ENCODE measurements around the gene TCAP.

Gene TCAP

DNA sequence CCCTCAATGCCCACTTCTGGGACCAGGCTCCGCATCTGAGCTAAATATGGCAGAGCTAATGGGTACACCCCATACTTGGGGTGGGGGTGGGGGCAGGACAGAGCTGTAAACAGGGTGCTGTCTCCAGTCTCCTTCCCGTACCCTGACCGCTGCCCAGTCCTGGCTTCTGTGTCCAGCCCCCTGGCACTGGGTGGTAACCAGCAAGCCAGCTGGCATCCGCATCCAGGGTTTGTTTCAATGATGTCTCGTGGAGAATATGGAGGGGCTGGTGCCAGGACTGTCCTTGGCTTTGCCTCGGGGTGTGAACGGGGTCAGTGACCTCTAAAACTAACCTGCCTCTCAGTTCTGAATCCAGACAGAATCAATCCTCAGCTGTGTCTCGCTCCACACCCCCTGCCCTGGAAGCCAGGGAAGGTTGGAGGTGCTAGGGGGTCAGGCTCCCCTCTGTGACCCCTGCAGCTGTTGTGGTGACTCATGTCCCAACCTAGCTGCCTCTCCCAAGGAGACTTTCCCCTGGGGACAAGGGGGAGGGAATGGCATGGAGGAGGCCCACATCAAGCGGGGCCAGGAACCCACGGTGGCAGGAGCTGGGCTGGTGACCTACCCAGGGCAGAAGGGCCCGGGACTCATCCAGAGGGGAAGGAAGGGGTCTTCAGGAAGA, 1.6 kb downstream of the TCAP start:
- Mint-ChIP-seq H3K9me3 (no peaks in the 10 kb centered on the region), H3K4me3 (peak overlapping the region; percentile 54), H3K36me3 (peaks cover 4% of the 10 kb centered on the region), H3K27me3 (peaks cover 40% of the 10 kb centered on the region), H3K4me1 (peaks cover 42% of the 10 kb centered on the region), H3K27ac (no peak overlapping the region)
- no peak for ATAC-seq

DNA sequence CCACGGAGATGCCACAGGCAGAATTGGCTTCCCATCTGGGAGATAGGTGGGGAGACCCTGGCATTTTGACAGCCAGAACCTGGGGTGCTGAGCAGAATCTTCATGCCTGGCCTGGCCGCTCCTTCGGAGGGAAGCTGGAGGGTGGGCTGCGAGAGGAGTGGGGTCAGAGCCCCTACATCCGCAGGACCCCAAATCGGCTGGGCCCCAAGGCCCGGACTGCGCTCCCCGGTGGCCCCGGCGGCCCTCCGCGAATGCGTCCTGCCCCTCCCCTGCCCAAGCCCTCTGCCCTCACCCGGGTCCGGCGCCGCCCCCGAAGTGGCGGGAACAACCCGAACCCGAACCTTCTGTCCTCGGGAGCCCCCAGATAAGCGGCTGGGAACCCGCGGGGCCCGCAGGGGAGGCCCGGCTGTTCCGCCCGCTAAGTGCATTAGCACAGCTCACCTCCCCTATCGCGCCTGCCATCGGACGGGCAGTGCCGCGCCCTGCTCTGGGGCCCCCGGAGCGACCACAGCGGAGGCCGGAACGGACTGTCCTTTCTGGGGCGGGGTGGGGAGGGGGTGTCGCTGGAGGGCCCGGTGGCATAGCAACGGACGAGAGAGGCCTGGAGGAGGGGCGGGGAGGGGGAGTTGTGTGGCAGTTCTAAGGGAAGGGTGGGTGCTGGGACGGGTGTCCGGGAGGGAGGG, 2.3 kb downstream of the TCAP start:
- peak overlapping the region; percentile 73 for H3K27ac Mint-ChIP-seq
- peak overlapping the region; percentile 69 for H3K4me3 Mint-ChIP-seq
- ATAC-seq = no peak
- H3K27me3 Mint-ChIP-seq = peaks cover 40% of the 10 kb centered on the region
- H3K36me3 Mint-ChIP-seq = no peaks in the 10 kb centered on the region
- H3K9me3 Mint-ChIP-seq = no peaks in the 10 kb centered on the region
- H3K4me1 Mint-ChIP-seq = peaks cover 49% of the 10 kb centered on the region

DNA sequence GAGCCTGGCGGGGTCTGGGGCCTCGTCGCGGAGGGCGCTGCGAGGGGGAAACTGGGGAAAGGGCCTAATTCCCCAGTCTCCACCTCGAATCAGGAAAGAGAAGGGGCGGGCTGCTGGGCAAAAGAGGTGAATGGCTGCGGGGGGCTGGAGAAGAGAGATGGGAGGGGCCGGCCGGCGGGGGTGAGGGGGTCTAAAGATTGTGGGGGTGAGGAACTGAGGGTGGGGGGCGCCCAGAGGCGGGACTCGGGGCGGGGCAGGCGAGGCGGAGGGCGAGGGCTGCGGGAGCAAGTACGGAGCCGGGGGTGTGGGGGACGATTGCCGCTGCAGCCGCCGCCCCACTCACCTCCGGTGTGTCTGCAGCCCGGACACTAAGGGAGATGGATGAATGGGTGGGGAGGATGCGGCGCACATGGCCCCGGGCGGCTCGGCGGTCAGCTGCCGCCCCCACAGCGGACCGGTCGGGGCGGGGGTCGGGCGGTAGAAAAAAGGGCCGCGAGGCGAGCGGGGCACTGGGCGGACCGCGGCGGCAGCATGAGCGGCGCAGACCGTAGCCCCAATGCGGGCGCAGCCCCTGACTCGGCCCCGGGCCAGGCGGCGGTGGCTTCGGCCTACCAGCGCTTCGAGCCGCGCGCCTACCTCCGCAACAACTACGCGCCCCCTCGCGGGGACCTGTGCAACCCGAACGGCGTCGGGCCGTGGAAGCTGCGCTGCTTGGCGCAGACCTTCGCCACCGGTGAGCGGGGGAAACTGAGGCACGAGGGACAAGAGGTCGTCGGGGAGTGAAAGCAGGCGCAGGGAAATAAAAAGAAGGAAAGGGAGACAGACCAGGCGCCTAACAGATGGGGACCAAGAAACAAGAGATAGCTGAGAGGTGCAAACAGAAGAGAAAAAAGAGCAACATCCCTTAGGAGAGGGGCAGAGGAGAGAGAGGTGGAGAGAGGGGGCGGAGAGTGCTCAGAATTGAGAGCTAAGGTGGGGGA, 3.1 kb downstream of the TCAP start, which contains the start of gene PNMT:
TSS of gene PNMT (plus strand) at position 509 of the 980 bp plus-strand sequence. CDS start at position 532, 23 bp downstream.
- Mint-ChIP-seq H3K27me3 (peaks cover 40% of the 10 kb centered on the region), H3K4me3 (peak within 1 kb of the TSS; percentile 69), H3K36me3 (no peaks in the 10 kb centered on the region), H3K9me3 (no peaks in the 10 kb centered on the region), H3K27ac (peak within 1 kb of the TSS; percentile 73), H3K4me1 (peaks cover 53% of the 10 kb centered on the region)
- ATAC-seq = peak; percentile 67

DNA sequence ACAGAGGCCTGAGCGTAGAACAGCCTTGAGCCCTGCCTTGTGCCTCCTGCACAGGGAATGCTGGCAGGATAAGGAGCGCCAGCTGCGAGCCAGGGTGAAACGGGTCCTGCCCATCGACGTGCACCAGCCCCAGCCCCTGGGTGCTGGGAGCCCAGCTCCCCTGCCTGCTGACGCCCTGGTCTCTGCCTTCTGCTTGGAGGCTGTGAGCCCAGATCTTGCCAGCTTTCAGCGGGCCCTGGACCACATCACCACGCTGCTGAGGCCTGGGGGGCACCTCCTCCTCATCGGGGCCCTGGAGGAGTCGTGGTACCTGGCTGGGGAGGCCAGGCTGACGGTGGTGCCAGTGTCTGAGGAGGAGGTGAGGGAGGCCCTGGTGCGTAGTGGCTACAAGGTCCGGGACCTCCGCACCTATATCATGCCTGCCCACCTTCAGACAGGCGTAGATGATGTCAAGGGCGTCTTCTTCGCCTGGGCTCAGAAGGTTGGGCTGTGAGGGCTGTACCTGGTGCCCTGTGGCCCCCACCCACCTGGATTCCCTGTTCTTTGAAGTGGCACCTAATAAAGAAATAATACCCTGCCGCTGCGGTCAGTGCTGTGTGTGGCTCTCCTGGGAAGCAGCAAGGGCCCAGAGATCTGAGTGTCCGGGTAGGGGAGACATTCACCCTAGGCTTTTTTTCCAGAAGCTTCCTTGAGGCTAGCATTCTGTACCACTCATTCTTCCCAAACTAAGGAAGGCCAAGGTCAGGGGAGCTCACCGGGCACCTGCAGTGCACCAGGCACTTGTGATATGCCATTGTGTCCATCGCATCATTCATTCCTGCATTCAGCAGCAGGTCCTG, 5.0 kb downstream of the TCAP start:
- Mint-ChIP-seq H3K27me3 (peaks cover 40% of the 10 kb centered on the region), H3K36me3 (no peaks in the 10 kb centered on the region), H3K4me3 (no peak overlapping the region), H3K27ac (no peak overlapping the region), H3K4me1 (peaks cover 65% of the 10 kb centered on the region), H3K9me3 (no peaks in the 10 kb centered on the region)
- no peak for ATAC-seq

DNA sequence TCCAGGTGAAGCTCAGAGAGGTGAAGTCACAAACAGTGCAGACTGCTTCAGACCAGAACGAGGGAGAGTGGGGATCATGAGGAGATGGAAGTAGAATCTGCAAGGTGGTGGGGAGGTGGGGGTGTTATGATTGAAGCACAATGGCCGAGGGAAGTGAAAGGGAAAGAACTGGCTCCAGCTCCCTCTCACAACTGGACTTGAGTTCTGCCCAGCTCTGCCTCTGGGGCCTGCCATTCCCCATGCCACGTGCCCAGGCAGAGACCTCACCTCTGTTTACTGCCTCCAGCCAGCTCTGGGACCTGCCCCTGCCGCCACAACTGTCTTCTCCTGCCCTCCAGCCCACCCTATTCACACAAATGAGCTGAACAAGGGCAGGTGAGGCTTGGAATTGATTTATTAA, 5.6 kb downstream of the TCAP start:
- no peak for ATAC-seq
- peaks cover 65% of the 10 kb centered on the region for H3K4me1 Mint-ChIP-seq
- H3K27me3 Mint-ChIP-seq = peaks cover 39% of the 10 kb centered on the region
- H3K36me3 Mint-ChIP-seq = no peaks in the 10 kb centered on the region
- no peak overlapping the region for H3K4me3 Mint-ChIP-seq
- H3K27ac Mint-ChIP-seq = no peak overlapping the region
- H3K9me3 Mint-ChIP-seq = no peaks in the 10 kb centered on the region

DNA sequence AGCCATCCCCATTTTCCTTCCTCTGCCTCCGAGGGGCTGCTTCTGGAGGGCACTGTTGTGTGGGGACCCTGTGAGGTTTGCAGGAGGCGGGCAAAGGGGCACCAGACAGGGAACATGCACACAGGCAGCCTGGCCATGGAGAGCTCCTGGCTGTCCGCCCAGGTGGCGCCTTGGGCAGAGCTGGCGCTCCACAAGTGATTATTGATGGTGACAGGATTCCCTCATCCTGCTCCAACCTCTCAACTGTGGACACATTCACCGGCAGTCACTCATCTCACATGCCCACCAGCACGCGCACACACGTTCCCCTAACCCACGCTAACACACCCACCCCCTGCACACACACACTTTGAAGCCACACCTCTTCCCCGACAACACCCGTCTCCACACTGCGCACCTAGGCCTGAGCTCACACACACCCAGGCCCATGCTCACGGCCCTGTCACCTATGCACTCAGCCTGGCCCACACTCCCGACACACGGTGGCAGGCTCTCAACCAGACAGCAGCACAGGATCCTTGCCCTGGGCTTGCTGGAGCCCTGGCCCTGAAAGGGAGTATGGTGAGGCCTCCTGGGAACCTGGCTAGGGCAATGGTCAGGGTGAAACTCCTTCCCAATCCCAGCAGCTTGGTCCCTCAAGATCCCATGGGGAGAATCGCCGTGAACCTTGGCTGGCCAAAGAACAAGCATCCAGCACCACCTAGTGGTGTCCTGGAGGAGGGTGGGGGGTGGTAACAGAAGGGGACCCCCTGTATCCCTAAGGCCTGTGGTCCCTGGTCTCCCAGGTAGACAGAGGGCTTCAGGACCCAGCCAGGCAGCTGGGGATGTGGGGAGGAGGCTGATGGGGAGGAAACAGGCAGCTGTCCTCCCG, 6.7 kb downstream of the TCAP start:
- no peak overlapping the region for H3K4me3 Mint-ChIP-seq
- H3K4me1 Mint-ChIP-seq = peaks cover 70% of the 10 kb centered on the region
- ATAC-seq = no peak
- H3K27me3 Mint-ChIP-seq = peaks cover 28% of the 10 kb centered on the region
- peak overlapping the region; percentile 76 for H3K27ac Mint-ChIP-seq
- H3K36me3 Mint-ChIP-seq = no peaks in the 10 kb centered on the region
- H3K9me3 Mint-ChIP-seq = no peaks in the 10 kb centered on the region

DNA sequence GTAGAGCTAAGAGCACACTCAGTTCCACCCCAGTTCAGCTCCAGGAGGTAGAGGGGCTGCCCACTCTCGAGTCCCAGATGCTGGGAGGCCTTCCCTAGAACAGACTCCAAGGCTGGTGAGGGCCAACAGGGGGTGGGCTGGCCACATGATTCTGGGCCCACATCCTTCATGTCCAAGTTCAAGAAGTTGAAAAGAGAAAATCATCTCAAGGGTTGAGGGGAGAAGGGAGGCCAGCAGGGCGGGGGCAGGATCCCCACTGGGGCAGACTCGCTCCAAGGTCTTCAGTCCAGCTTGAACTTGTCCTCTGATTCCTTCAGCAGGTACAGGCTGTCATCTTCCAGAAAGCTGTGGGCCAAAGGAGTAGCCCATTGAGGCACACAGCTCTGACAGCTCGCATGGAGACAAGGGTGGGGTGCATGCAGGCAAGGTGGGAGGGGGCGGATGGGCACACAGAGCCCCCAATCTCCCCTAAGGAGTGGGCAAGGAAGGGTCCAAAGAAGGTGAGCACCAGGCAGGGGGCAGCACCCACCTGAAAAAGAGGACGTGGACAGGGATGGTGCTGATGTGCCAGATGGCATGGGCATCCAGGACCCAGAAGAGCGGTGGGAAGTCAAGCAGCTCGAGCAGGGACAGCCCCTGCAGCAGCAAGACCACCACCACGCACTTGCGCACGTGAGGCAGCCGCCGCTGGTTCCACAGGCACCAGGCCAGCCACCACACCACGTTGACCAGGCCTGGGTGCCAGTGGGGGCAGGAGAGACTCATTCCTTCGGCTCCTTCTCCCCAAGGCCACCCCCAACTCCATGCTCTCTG, 7.6 kb downstream of the TCAP start:
- Mint-ChIP-seq H3K36me3 (no peaks in the 10 kb centered on the region), H3K9me3 (no peaks in the 10 kb centered on the region), H3K4me1 (peaks cover 72% of the 10 kb centered on the region), H3K27ac (peak overlapping the region; percentile 76), H3K4me3 (no peak overlapping the region), H3K27me3 (peaks cover 19% of the 10 kb centered on the region)
- ATAC-seq = no peak

DNA sequence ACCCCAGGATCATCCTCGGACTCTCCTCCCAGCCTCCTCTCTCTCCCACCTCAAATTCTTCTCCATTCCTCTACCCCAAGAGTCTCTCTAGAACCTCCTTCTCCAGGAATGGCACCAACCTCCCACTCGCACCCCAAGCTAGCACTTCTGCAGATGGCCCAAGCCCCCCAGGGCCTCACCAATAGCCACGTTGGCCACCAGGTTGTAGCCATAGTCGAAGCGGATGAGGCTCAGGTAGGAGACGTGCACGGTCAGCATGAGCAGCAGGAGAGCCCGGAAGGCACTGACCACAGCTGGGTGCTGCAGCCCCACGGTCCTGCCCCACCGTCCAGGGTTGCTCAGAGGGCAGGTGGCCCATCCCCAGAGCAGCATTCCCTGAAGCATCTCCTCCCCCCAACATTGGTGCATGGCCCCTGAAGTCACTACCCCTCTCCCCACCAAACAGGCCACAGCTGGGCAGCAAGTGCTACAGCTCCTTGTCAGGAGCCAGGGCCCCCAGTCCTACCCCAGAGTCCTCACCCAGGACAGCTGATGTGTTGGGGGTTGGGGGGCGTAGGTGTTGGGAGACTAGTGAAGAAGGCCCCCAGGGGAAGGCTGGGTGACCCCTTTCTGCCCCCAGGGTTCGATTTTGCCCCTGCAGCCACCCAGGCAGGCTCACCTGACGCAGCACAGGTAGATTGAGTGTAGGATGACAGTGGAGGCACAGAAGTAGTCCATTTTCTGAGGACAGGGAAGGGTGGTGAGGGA, 8.4 kb downstream of the TCAP start:
- Mint-ChIP-seq H3K4me3 (no peak overlapping the region), H3K9me3 (no peaks in the 10 kb centered on the region), H3K27ac (peak overlapping the region; percentile 62), H3K4me1 (peaks cover 71% of the 10 kb centered on the region), H3K36me3 (no peaks in the 10 kb centered on the region), H3K27me3 (peaks cover 11% of the 10 kb centered on the region)
- ATAC-seq = no peak

DNA sequence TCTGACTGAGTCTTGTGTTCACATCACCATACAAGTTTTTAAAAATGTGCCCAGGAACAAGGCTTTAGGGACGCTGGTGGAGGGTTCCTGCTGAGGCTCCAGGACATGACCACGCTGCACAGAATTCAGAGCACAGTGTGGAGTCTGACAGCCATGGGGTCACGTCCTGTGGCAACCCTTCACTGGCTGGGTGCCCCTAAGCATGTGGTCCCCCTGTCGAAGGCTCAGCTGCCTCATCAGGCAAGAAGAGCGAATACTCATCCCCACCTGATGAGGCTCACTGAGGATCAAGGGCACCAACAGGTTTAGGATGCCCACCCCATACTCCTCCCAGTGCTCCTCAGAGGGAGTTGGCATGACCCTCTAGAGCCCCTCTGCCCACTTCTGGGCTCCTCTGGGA, 9.0 kb downstream of the TCAP start:
- ATAC-seq = no peak
- Mint-ChIP-seq H3K4me1 (peaks cover 73% of the 10 kb centered on the region), H3K36me3 (no peaks in the 10 kb centered on the region), H3K27me3 (peaks cover 5% of the 10 kb centered on the region), H3K27ac (peak overlapping the region; percentile 62), H3K4me3 (no peak overlapping the region), H3K9me3 (no peaks in the 10 kb centered on the region)

DNA sequence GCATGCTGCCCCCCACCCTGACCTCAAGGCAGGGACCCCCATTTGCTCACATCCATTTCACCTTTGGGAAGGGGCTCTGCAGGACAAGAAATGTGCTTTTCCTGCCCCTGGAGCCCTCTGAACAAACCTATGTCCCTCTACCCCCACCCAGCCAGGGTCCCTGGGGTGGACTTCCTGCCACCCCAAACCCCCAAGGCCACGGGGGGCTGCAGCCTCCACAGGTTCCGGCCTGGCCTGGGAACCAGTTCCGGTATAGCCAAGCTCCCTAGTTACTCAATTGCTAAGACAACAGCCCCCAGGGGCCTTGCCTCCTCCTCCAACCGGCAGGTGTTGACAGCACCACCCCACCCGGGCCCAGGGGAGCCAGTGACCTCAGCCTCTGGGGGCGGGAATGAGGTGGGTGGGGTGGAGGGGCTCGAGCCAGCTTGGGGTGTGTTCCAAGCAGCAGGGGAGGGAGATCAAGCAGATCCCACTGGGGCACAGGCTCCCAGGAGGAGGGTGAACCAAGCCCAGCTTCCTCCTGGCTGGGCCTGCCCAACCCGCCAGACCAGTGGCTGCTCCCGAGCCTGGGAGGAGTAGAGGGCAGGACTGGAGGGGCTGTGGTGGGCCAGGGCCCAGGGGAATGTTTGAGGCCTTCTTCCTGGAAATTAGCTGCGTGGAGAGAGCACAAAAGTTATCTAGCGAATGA, 9.7 kb downstream of the TCAP start:
- peaks cover 79% of the 10 kb centered on the region for H3K4me1 Mint-ChIP-seq
- H3K27ac Mint-ChIP-seq = peak overlapping the region; percentile 62

DNA sequence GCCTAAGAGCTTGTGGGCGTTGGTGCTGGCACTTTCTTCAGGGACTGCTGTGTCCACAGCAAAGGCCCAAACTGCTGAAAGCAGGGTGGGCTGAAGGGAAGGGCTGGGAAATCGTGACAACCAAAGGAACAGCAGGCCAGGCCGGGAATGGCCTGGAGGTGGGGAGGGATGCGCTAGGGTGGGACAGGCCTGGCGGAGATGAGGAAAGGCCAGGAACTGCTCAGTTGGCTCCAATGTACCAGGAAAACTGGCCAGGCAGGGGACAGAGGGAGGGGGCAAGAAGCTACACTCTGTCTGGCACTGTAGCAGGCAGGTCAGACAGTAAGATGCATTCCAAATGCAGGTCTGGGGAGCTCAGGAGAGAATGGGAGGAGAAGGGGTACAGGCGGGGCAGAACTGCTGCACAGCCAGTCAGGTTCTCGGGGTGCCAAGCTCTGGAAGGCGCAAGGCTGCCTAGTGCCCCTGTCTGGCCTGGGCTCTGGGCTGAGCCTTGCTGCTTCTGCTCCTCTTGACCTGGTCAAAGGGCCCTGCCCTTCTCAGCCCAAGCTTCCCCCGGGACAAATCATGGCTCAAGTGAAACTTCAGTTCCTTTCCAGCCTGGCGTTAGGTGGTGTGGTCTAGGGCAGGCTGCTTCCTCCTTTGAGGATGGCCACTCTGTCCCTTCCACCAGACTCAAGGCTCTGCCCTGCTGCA, 10.4 kb downstream of the TCAP start:
- Mint-ChIP-seq H3K27ac (peak overlapping the region; percentile 62), H3K36me3 (peaks cover 2% of the 10 kb centered on the region), H3K4me3 (no peak overlapping the region), H3K27me3 (no peaks in the 10 kb centered on the region), H3K4me1 (peaks cover 86% of the 10 kb centered on the region), H3K9me3 (no peaks in the 10 kb centered on the region)
- ATAC-seq = no peak

More for the DNA sequence above, 9.7 kb downstream of the TCAP start:
- Mint-ChIP-seq H3K4me3 (no peak overlapping the region), H3K36me3 (no peaks in the 10 kb centered on the region), H3K9me3 (no peaks in the 10 kb centered on the region), H3K27me3 (no peaks in the 10 kb centered on the region)
- peak; percentile 72 for ATAC-seq
